Measurements from ENCODE around the gene CMTM7. TPM values are rescaled to one million over a fixed set of nuclear protein-coding genes. Genes with fewer than 3 reads are reported as not detected.

Gene CMTM7
- total and polyA plus RNA-seq, 2 of the 13 experiments (the other 11 are each of a cell fraction or from before 2014, with no cell fraction given), result 20.9 to 21.4 TPM

DNA sequence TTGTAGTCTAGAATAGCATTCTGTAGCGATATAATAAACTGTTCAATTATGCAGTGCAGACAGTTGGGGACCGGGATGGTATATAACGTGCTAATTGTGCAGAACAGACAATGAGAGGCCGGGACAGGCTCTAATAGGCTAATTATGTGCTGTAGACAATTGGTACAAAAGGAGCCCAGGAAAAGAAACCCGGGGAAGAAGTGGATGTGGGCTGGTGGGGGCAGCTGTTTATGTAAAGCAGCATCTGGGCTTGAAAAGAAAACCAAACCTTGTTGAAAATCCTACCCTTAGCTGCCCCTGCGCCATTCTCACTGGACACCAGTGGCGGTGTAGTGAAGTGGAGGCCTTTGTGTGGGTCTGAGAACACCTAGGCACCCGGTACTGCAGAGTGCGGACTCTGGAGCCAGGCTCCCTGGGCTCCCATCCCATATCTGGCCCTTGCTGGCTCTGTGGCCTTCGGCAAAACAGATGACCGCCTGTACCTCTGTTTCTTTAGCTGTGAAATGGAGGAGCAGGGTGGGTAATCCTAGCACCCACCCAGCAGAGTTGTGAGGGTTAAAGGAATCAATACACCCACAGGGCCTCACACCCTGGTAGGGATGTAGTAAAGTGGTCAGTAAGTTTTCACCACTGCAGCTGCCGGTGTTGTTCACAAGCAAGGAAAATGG, 59.5 kb downstream of the CMTM7 start (continued):
- TF ChIP-seq ZNF597 (CRISPR knock-in tag; IDR thresholded peaks at IDR 0.05) (no peak), TBP (CRISPR knock-in tag; IDR thresholded peaks at IDR 0.05) (no peak)
- TF ChIP-seq, protein P1, sequence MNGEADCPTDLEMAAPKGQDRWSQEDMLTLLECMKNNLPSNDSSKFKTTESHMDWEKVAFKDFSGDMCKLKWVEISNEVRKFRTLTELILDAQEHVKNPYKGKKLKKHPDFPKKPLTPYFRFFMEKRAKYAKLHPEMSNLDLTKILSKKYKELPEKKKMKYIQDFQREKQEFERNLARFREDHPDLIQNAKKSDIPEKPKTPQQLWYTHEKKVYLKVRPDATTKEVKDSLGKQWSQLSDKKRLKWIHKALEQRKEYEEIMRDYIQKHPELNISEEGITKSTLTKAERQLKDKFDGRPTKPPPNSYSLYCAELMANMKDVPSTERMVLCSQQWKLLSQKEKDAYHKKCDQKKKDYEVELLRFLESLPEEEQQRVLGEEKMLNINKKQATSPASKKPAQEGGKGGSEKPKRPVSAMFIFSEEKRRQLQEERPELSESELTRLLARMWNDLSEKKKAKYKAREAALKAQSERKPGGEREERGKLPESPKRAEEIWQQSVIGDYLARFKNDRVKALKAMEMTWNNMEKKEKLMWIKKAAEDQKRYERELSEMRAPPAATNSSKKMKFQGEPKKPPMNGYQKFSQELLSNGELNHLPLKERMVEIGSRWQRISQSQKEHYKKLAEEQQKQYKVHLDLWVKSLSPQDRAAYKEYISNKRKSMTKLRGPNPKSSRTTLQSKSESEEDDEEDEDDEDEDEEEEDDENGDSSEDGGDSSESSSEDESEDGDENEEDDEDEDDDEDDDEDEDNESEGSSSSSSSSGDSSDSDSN (CRISPR knock-in tag; IDR thresholded peaks at IDR 0.05), result no peak

DNA sequence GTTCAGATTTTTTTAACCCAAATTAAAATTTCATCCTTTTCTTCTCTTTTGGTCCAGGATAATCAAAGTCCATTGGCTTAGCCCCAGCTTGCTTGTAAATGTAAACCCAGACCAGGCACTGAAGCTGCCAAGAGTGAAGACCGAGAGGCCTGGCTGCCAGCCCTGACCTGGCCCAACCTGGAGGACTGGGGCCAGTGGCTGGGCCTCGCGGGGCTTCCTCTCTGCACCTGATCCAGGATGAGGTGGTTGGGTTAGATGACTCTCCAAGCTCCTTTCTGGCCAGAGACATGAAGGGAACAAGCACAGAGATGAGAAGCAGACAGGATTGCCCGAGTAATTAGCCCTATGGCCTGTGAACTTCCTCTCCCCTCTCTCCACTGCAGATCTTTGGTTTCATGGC, 60.4 kb downstream of the CMTM7 start:
- H2AFZ ChIP-seq (ENCODE audit: low read length), result no peak overlapping the region
- 94% methylated on average over 2 of the region's 4 CpGs for WGBS (ENCODE audit: low lambda C conversion rate)
- BruUV-seq (replicated peaks), result no TSS peak
- ATAC-seq (no peak), FAIRE-seq (no peak), DNase-seq (ENCODE audit: low spot score) (no peak)
- ChIA-PET CTCF (ENCODE audit: low intra/inter-chr PET ratio, low total read pairs) (no interaction called here), POLR2A (no interaction called here)
- H3K4me3 ChIP-seq (replicated peaks in 1 of 3; ENCODE audit: insufficient read depth in 1 of 3, low read depth in 2 of 3, low read length in 3 of 3), result no peak overlapping the region
- in situ Hi-C loops (cut with HindIII; ENCODE audit: extremely low pct_ligation_motif_present, low pct_unique_long_range_greater_than_20kb) (no loop called here), intact Hi-C loops (cut with micrococcal nuclease; ENCODE audit: unreplicated experiment) (no loop called here)
- no peaks in the 10 kb centered on the region for H4K20me1 ChIP-seq (ENCODE audit: insufficient read depth, low read length)
- no peak overlapping the region for H3K4me2 ChIP-seq (ENCODE audit: low read depth, low read length)
- H3K4me1 ChIP-seq (ENCODE audit: insufficient read depth, low read length), result no peaks in the 10 kb centered on the region
- H3K79me2 ChIP-seq (ENCODE audit: insufficient read depth, low read length), result no peaks in the 10 kb centered on the region
- no peak overlapping the region for H3K27ac ChIP-seq (ENCODE audit: extremely low read length, insufficient read depth, low read length)
- peaks cover 11 to 54% of the 10 kb centered on the region in 2 experiments; a peak in 4 of 5 replicates for H3K36me3 ChIP-seq (replicated peaks in 1 of 2; ENCODE audit: control insufficient read depth in 1 of 2, insufficient read depth in 2 of 2, low read length in 2 of 2)
- H3K9ac ChIP-seq (ENCODE audit: insufficient read depth, low read depth, low read length), result no peak overlapping the region
- H3K27me3 ChIP-seq (ENCODE audit: control insufficient read depth in 1 of 2, insufficient read depth in 2 of 2, low read length in 2 of 2), result no peaks in the 10 kb centered on the region
- no peaks in the 10 kb centered on the region for H3K9me3 ChIP-seq (ENCODE audit: low read length)
- TF ChIP-seq HMGXB3 (CRISPR knock-in tag; IDR thresholded peaks at IDR 0.05; ENCODE audit: borderline replicate concordance) (no peak), ZBTB25 (CRISPR knock-in tag; IDR thresholded peaks at IDR 0.05) (no peak), SRF (IDR thresholded peaks at IDR 0.05; ENCODE audit: low read depth, low read length) (no peak), KMT2A (CRISPR knock-in tag; IDR thresholded peaks at IDR 0.05) (no peak), ZNF274 (CRISPR knock-in tag; IDR thresholded peaks at IDR 0.05) (no peak), NR2C2 (CRISPR knock-in tag; IDR thresholded peaks at IDR 0.05; ENCODE audit: borderline replicate concordance) (no peak), NFRKB (IDR thresholded peaks at IDR 0.05) (no peak), KAT8 (CRISPR knock-in tag; IDR thresholded peaks at IDR 0.05) (no peak)
